Large intestine (tissue), 3 donors: ENCODE data around the gene ITSN1. TPM values are rescaled to one million over a fixed set of nuclear protein-coding genes. Genes with fewer than 3 reads are reported as not detected.

ENCODE experiments used
- DNase-seq, 2 donors: peaks; one replicate each; pipeline versions ENCODE4 v3.0.0 to v3.0.0-alpha.2; 2013
- H3K27ac ChIP-seq: one replicate; pipeline ENCODE4 v1.5.1; 2013; ENCODE audit warnings: low read length
- H3K27me3 ChIP-seq: 2 replicates; pipeline ENCODE4 v1.6.1; 2013; ENCODE audit warnings: low read length; ENCODE audit not compliant: control insufficient read depth, insufficient read depth
- H3K36me3 ChIP-seq: 2 replicates; pipeline ENCODE4 v1.6.1; 2013; ENCODE audit warnings: low read length; ENCODE audit not compliant: control insufficient read depth, insufficient read depth
- H3K4me1 ChIP-seq: one replicate; pipeline ENCODE4 v1.6.1; 2013; ENCODE audit warnings: low read length; ENCODE audit not compliant: control insufficient read depth, insufficient read depth
- H3K4me3 ChIP-seq: one replicate; pipeline ENCODE4 v1.5.1; 2013; ENCODE audit warnings: low read length
- H3K9me3 ChIP-seq: one replicate; pipeline ENCODE4 v1.6.1; 2013; ENCODE audit warnings: mild to moderate bottlenecking, low read depth, low read length, moderate library complexity; ENCODE audit not compliant: control insufficient read depth
- WGBS: methylation state at CpG from one replicate; pipeline ENCODE4 v1.1.5; 2013; ENCODE audit warnings: low lambda C conversion rate; ENCODE audit not compliant: insufficient coverage; 5-methylcytosine and 5-hydroxymethylcytosine counted together
- polyA plus RNA-seq: library from polyadenylated mRNA; unstranded; fragments of 120-200 nt; gene quantifications from one replicate; pipeline ENCODE4 v1.2.1, GENCODE V29; 2013

ITSN1 gene
- polyA plus RNA-seq, 1 donor: 36.0 TPM

- H3K27ac ChIP-seq: no peak overlapping the region
- H3K9me3 ChIP-seq: no peaks in the 10 kb centered on the region
- H3K4me3 ChIP-seq: no peak overlapping the region
- H3K4me1 ChIP-seq: no peaks in the 10 kb centered on the region
- H3K36me3 ChIP-seq: peaks cover 19% of the 10 kb centered on the region
- no peak for DNase-seq
- no CpG with 5 or more reads among the region's 3 CpGs for WGBS
- H3K27me3 ChIP-seq: no peaks in the 10 kb centered on the region
Measured at GRCh38 chr21:33763582-33763899, 121.2 kb downstream of the ITSN1 start.

- DNase-seq: no peak
- H3K27ac ChIP-seq: no peak overlapping the region
- peaks cover 35% of the 10 kb centered on the region for H3K36me3 ChIP-seq
- WGBS: 100% methylated on average over 1 of the region's 1 CpG
- no peaks in the 10 kb centered on the region for H3K4me1 ChIP-seq
- no peak overlapping the region for H3K4me3 ChIP-seq
- no peaks in the 10 kb centered on the region for H3K9me3 ChIP-seq
- H3K27me3 ChIP-seq: no peaks in the 10 kb centered on the region
Measured at GRCh38 chr21:33767236-33767635, 124.9 kb downstream of the ITSN1 start.

GRCh38 chr21:33767960-33768359 lies 125.7 kb downstream of the ITSN1 start:
- Histone ChIP-seq H3K4me3 (no peak overlapping the region), H3K27ac (no peak overlapping the region), H3K4me1 (no peaks in the 10 kb centered on the region), H3K36me3 (peaks cover 38% of the 10 kb centered on the region), H3K27me3 (no peaks in the 10 kb centered on the region), H3K9me3 (no peaks in the 10 kb centered on the region)
- DNase-seq: no peak
- WGBS: 100% methylated on average over 1 of the region's 2 CpGs

GRCh38 chr21:33769057-33769456 lies 126.8 kb downstream of the ITSN1 start:
- peaks cover 34% of the 10 kb centered on the region for H3K36me3 ChIP-seq
- DNase-seq: no peak

GRCh38 chr21:33770542-33770941 lies 128.2 kb downstream of the ITSN1 start:
- Histone ChIP-seq H3K4me3 (no peak overlapping the region), H3K9me3 (no peaks in the 10 kb centered on the region), H3K27ac (no peak overlapping the region), H3K4me1 (no peaks in the 10 kb centered on the region), H3K36me3 (peaks cover 39% of the 10 kb centered on the region), H3K27me3 (no peaks in the 10 kb centered on the region)
- no CpG with 5 or more reads among the region's 3 CpGs for WGBS
- no peak for DNase-seq

More at GRCh38 chr21:33769057-33769456, 126.8 kb downstream of the ITSN1 start:
- Histone ChIP-seq H3K4me1 (no peaks in the 10 kb centered on the region), H3K4me3 (no peak overlapping the region), H3K27ac (no peak overlapping the region), H3K27me3 (no peaks in the 10 kb centered on the region), H3K9me3 (no peaks in the 10 kb centered on the region)
- no CpG with 5 or more reads among the region's 1 CpG for WGBS

GRCh38 chr21:33771976-33772375 lies 129.7 kb downstream of the ITSN1 start:
- no peak for DNase-seq
- WGBS: 92% methylated on average over 6 of the region's 18 CpGs
- no peaks in the 10 kb centered on the region for H3K4me1 ChIP-seq
- H3K9me3 ChIP-seq: no peaks in the 10 kb centered on the region
- no peak overlapping the region for H3K4me3 ChIP-seq
- peaks cover 33% of the 10 kb centered on the region for H3K36me3 ChIP-seq
- H3K27me3 ChIP-seq: no peaks in the 10 kb centered on the region
- H3K27ac ChIP-seq: no peak overlapping the region

- DNase-seq: no peak
- Histone ChIP-seq H3K4me3 (no peak overlapping the region), H3K4me1 (no peaks in the 10 kb centered on the region), H3K36me3 (peaks cover 25% of the 10 kb centered on the region), H3K27me3 (no peaks in the 10 kb centered on the region), H3K9me3 (no peaks in the 10 kb centered on the region), H3K27ac (no peak overlapping the region)
- 97% methylated on average over 4 of the region's 4 CpGs for WGBS
Measured at GRCh38 chr21:33774551-33774950, 132.2 kb downstream of the ITSN1 start.

GRCh38 chr21:33775100-33775828 lies 133.0 kb downstream of the ITSN1 start:
- no CpG with 5 or more reads among the region's 2 CpGs for WGBS
- no peak for DNase-seq
- H3K9me3 ChIP-seq: no peaks in the 10 kb centered on the region
- no peak overlapping the region for H3K27ac ChIP-seq
- no peaks in the 10 kb centered on the region for H3K27me3 ChIP-seq
- H3K4me3 ChIP-seq: no peak overlapping the region
- H3K4me1 ChIP-seq: no peaks in the 10 kb centered on the region
- H3K36me3 ChIP-seq: peaks cover 25% of the 10 kb centered on the region

- Histone ChIP-seq H3K27ac (no peak overlapping the region), H3K36me3 (peaks cover 14% of the 10 kb centered on the region), H3K27me3 (no peaks in the 10 kb centered on the region), H3K4me3 (no peak overlapping the region), H3K9me3 (no peaks in the 10 kb centered on the region), H3K4me1 (no peaks in the 10 kb centered on the region)
- no peak for DNase-seq
- no CpG with 5 or more reads among the region's 2 CpGs for WGBS
Measured at GRCh38 chr21:33780631-33781030, 138.3 kb downstream of the ITSN1 start.

GRCh38 chr21:33781121-33781520 lies 138.8 kb downstream of the ITSN1 start:
- H3K9me3 ChIP-seq: no peaks in the 10 kb centered on the region
- no peak overlapping the region for H3K4me3 ChIP-seq
- WGBS: no CpG with 5 or more reads among the region's 2 CpGs
- no peaks in the 10 kb centered on the region for H3K27me3 ChIP-seq
- H3K36me3 ChIP-seq: peaks cover 14% of the 10 kb centered on the region
- H3K27ac ChIP-seq: no peak overlapping the region
- DNase-seq: no peak
- no peaks in the 10 kb centered on the region for H3K4me1 ChIP-seq
